K562 (cell line): ENCODE measurements around the gene IQSEC3. TPM values are rescaled to one million over a fixed set of nuclear protein-coding genes. Genes with fewer than 3 reads are reported as not detected.
A peak's percentile ranks its signal among the peaks of the same experiment; 100 is the strongest.

ENCODE experiments used
- ATAC-seq: fragments of 200-7000 bp; cut with Tn5 transposase; 3 replicates; pipeline ENCODE4 v1.9.1; 2020; ENCODE audit warnings: moderate library complexity
- BruUV-seq: library from RNA; stranded (reverse); fragments of 400-500 nt; replicated peaks from 2 replicates; lab custom pipeline; 2021; lab: Mats Ljungman, UMichigan
- CTCF ChIA-PET: fragments of 300-600 bp; formaldehyde crosslinking; extraction: SDS; loops from one replicate; lab custom pipeline; 2021; ENCODE audit warnings: low intra/inter-chr PET ratio; lab: Yijun Ruan, JAX
- POLR2A ChIA-PET: fragments of 300-600, 350-650 bp; sonication (Branson Sonifier 250); formaldehyde crosslinking; extraction: SDS; loops from one replicate; lab custom pipeline; 2021; ENCODE audit warnings: antibody characterized with exemption, inconsistent platforms; lab: Yijun Ruan, JAX
- DNase-seq, 4 experiments: peaks; one replicate each; pipeline versions ENCODE4 v3.0.0 to v3.0.0-alpha.2; 2011 to 2018; ENCODE audit warnings: low spot score in 3 of 4, mixed read lengths in 3 of 4; ENCODE audit errors: extremely low read depth in 1 of 4
- FAIRE-seq: peaks from 2 replicates; lab custom pipeline; 2011; peaks lifted over from hg19 to GRCh38; lab: Jason Lieb, UNC
- H2AFZ ChIP-seq: 2 replicates; pipeline ENCODE4 v1.6.0; 2011; ENCODE audit warnings: low read depth, low read length, control low read depth, inconsistent platforms
- H3K27ac ChIP-seq: fragments of 200-600 bp; 3 replicates; pipeline ENCODE4 v1.8.0; 2011; ENCODE audit warnings: low read depth, mild to moderate bottlenecking, control low read depth, inconsistent platforms, low read length, moderate library complexity, mixed read lengths; ENCODE audit errors: extremely low read depth
- H3K27me3 ChIP-seq, 2 experiments: fragments of 300-600 bp in 1 of 2; 2 replicates in 1 of 2; 3 replicates in 1 of 2; pipeline versions ENCODE4 v1.6.0 to v1.8.0; 2011; ENCODE audit warnings: inconsistent platforms in 2 of 2, low read length in 2 of 2, mild to moderate bottlenecking in 1 of 2, mixed read lengths in 1 of 2, moderate library complexity in 1 of 2; ENCODE audit not compliant: control insufficient read depth in 2 of 2, insufficient read depth in 2 of 2
- H3K36me3 ChIP-seq: fragments of 300-600 bp; 3 replicates; pipeline ENCODE4 v1.8.0; 2011; ENCODE audit warnings: mild to moderate bottlenecking, low read length, inconsistent platforms; ENCODE audit not compliant: control insufficient read depth, insufficient read depth
- H3K4me1 ChIP-seq, 2 experiments: fragments of 200-600 bp in 1 of 2; replicated peaks in 1 of 2; 2 replicates in 1 of 2; 3 replicates in 1 of 2; pipeline versions ENCODE4 v1.5.1 to v1.8.0; 2011; ENCODE audit warnings: inconsistent platforms in 2 of 2, low read length in 2 of 2, mild to moderate bottlenecking in 1 of 2, mixed read lengths in 1 of 2, moderate library complexity in 1 of 2; ENCODE audit not compliant: control insufficient read depth in 2 of 2, insufficient read depth in 2 of 2
- H3K4me2 ChIP-seq: 2 replicates; pipeline ENCODE4 v1.6.1; 2011; ENCODE audit warnings: low read length, control low read depth, inconsistent platforms, mixed read lengths; ENCODE audit not compliant: insufficient read depth
- H3K4me3 ChIP-seq: fragments of 200-600 bp; sonication (generic), shearing (Covaris generic); 2 replicates; pipeline ENCODE4 v1.5.1; 2016; ENCODE audit warnings: control low read depth, inconsistent platforms
- H3K79me2 ChIP-seq: fragments of 200-600 bp; 3 replicates; pipeline ENCODE4 v1.8.0; 2011; ENCODE audit warnings: low read length, inconsistent platforms; ENCODE audit not compliant: control insufficient read depth, insufficient read depth
- H3K9ac ChIP-seq, 2 experiments: 2 replicates each; pipeline versions ENCODE4 v1.6.0 to v1.6.1; 2011; ENCODE audit warnings: low read depth in 2 of 2, low read length in 2 of 2, control low read depth in 1 of 2, inconsistent platforms in 1 of 2, mild to moderate bottlenecking in 1 of 2, mixed read lengths in 1 of 2; ENCODE audit not compliant: insufficient read depth in 1 of 2
- H3K9me1 ChIP-seq: one replicate; pipeline ENCODE4 v1.6.0; 2011; ENCODE audit warnings: inconsistent platforms, mild to moderate bottlenecking, low read length, moderate library complexity; ENCODE audit not compliant: control insufficient read depth, insufficient read depth
- H3K9me3 ChIP-seq: replicated peaks from 2 replicates; pipeline ENCODE4 v1.5.1; 2011; ENCODE audit warnings: low read depth, low read length, inconsistent platforms; ENCODE audit not compliant: control insufficient read depth, insufficient read depth
- H4K20me1 ChIP-seq: replicated peaks from 2 replicates; pipeline ENCODE4 v1.6.1; 2011; ENCODE audit warnings: low read length, inconsistent platforms, mixed read lengths; ENCODE audit not compliant: control insufficient read depth, insufficient read depth
- ATF2 ChIP-seq: sonication (generic); formaldehyde crosslinking; IDR thresholded peaks from 2 replicates; pipeline ENCODE4 v1.8.1; 2022; ENCODE audit warnings: missing genetic modification reagents
- EP300 ChIP-seq: IDR thresholded peaks from 2 replicates; pipeline ENCODE4 v1.6.1; 2012; ENCODE audit warnings: low read length, improper control_type of control experiment
- FOXJ2 ChIP-seq: fragments of 200-800 bp; sonication (Bioruptor generic); IDR thresholded peaks from 2 replicates; pipeline ENCODE4 v1.6.1; 2016; ENCODE audit warnings: missing genetic modification characterization, missing compliant biosample characterization
- IFI16 ChIP-seq: fragments of 250-450 bp; sonication (Bioruptor Pico); IDR thresholded peaks from 2 replicates; pipeline ENCODE4 v2.1.2; 2022; ENCODE audit warnings: mild to moderate bottlenecking, inconsistent platforms
- JUN ChIP-seq, 2 experiments: sonication (generic) in 1 of 2; formaldehyde crosslinking in 1 of 2; IDR thresholded peaks; 2 replicates each; pipeline versions ENCODE4 v1.6.1 to v1.8.0; 2012 to 2022; ENCODE audit warnings: borderline replicate concordance in 2 of 2, mild to moderate bottlenecking in 2 of 2, improper control_type of control experiment in 1 of 2, low read depth in 1 of 2, low read length in 1 of 2, missing genetic modification reagents in 1 of 2
- MTF1 ChIP-seq: fragments of 250-450 bp; sonication (Bioruptor Pico); IDR thresholded peaks from 2 replicates; pipeline ENCODE4 v1.9.0; 2021; ENCODE audit warnings: moderate library complexity, mild to moderate bottlenecking, inconsistent platforms, borderline replicate concordance
- NFIC ChIP-seq: fragments of 450-650 bp; IDR thresholded peaks from 2 replicates; pipeline ENCODE4 v1.6.1; 2017; ENCODE audit warnings: mild to moderate bottlenecking, inconsistent platforms
- NR3C1 ChIP-seq: sonication (generic); formaldehyde crosslinking; IDR thresholded peaks from 2 replicates; pipeline ENCODE4 v1.8.1; 2022; ENCODE audit warnings: missing genetic modification reagents
- ZBTB33 ChIP-seq: sonication (generic); formaldehyde crosslinking; IDR thresholded peaks from 2 replicates; pipeline ENCODE4 v1.8.1; 2023; ENCODE audit warnings: mild to moderate bottlenecking, missing genetic modification reagents
- ZC3H4 ChIP-seq: sonication (generic); formaldehyde crosslinking; IDR thresholded peaks from 2 replicates; pipeline ENCODE4 v1.9.0; 2021; ENCODE audit warnings: missing genetic modification reagents, borderline replicate concordance
- WGBS: fragments of 100-300 bp; shearing (Covaris generic); methylation state at CpG from one replicate; pipeline ENCODE4 v1.1.6; 2016; ENCODE audit warnings: low coverage, mixed read lengths; ENCODE audit not compliant: insufficient coverage; ENCODE audit errors: missing lambda C conversion rate; 5-methylcytosine and 5-hydroxymethylcytosine counted together
- in situ Hi-C: fragments of 300-500 bp; cut with MboI; formaldehyde crosslinking; loops from 4 replicates; pipeline ENCODE4 v1.15.0; 2018; ENCODE audit warnings: inconsistent platforms, mixed read lengths
- intact Hi-C: fragments of 100-400 bp; cut with micrococcal nuclease; formaldehyde crosslinking; loops from 2 replicates; pipeline ENCODE4 v1.14.2; 2022
- polyA plus RNA-seq, 8 experiments: library from polyadenylated mRNA; depleted of rRNA in 4 of 8; stranded (reverse) in 5 of 8; unstranded in 3 of 8; fragments of >200 nt; fragmentation: Nextera tagmentation in 2 of 8; fragmentation: Illumina TruSeq in 1 of 8; extraction: Ambion mirVana in 2 of 8; extraction: Trizol in 1 of 8; gene quantifications; 2 replicates each; pipeline versions ENCODE4 v1.2.1 to v1.2.3, GENCODE V29; 2011 to 2014; ENCODE audit warnings: inconsistent platforms in 1 of 8, missing spikeins in 1 of 8
- total RNA-seq, 7 experiments: library from RNA; depleted of rRNA in 6 of 7; stranded (reverse); fragments of >200 nt in 6 of 7; fragmentation: Illumina TruSeq in 2 of 7; extraction: Trizol in 2 of 7; gene quantifications; 2 replicates each; pipeline versions ENCODE4 v1.2.1 to v1.2.3, GENCODE V29; 2011 to 2021; ENCODE audit warnings: low replicate concordance in 1 of 7
- TF ChIP-seq, protein P1 (sequence below): fragments of 250-450 bp; sonication (Bioruptor Pico); IDR thresholded peaks from 2 replicates; pipeline ENCODE4 v1.8.0; 2021; ENCODE audit warnings: moderate library complexity, mild to moderate bottlenecking, inconsistent platforms
- TF ChIP-seq, protein P2 (sequence below): sonication (generic); formaldehyde crosslinking; IDR thresholded peaks from 2 replicates; pipeline ENCODE4 v1.8.0; 2022; ENCODE audit warnings: missing genetic modification reagents, mild to moderate bottlenecking, moderate library complexity, borderline replicate concordance

Gene IQSEC3
- total and polyA plus RNA-seq, 9 of the 15 experiments (the other 6 are each of a cell fraction or from before 2014, with no cell fraction given): under 0.01 to 0.25 (median 0.08) TPM; not detected in 3

GRCh38 chr12:85191-85666 lies 18.7 kb downstream of the IQSEC3 start (continued):
- TF ChIP-seq, protein P1, sequence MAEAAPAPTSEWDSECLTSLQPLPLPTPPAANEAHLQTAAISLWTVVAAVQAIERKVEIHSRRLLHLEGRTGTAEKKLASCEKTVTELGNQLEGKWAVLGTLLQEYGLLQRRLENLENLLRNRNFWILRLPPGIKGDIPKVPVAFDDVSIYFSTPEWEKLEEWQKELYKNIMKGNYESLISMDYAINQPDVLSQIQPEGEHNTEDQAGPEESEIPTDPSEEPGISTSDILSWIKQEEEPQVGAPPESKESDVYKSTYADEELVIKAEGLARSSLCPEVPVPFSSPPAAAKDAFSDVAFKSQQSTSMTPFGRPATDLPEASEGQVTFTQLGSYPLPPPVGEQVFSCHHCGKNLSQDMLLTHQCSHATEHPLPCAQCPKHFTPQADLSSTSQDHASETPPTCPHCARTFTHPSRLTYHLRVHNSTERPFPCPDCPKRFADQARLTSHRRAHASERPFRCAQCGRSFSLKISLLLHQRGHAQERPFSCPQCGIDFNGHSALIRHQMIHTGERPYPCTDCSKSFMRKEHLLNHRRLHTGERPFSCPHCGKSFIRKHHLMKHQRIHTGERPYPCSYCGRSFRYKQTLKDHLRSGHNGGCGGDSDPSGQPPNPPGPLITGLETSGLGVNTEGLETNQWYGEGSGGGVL (CRISPR knock-in tag): no peak
- no peak for TF ChIP-seq ATF2 (CRISPR knock-in tag)
- TF ChIP-seq MTF1 (CRISPR knock-in tag): no peak
- TF ChIP-seq, all 486 proteins: peak for 0

DNA sequence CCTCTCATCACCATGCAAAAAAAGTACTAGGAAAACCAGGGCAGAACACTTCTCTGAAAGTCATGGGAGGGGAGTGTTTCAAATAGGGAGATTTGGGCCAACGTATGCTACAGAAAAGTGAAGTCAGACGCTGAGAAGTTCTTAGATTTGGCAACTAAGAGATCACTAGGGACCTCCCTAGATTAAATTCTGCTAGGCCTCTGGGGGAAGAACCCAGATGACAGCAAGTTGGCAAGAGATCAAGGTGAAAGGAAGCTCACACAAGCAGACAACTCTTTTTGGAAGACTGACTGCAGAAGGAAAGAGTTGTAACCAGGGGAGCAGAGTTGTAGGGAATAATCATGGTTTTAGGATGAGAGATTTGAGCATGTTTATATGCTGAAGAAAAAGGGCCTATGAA lies 20.7 kb downstream of the IQSEC3 start:
- Histone ChIP-seq H3K9ac (no peak overlapping the region), H3K79me2 (no peaks in the 10 kb centered on the region), H4K20me1 (no peaks in the 10 kb centered on the region), H3K4me2 (no peak overlapping the region), H3K9me1 (no peaks in the 10 kb centered on the region), H3K27ac (no peak overlapping the region), H2AFZ (peak overlapping the region; percentile 82), H3K9me3 (peaks cover 2% of the 10 kb centered on the region; the same call in 1 of the 2 replicates), H3K4me3 (no peak overlapping the region), H3K4me1 (peaks cover 3 to 14% of the 10 kb centered on the region in 2 experiments; a peak in 2 of 5 replicates), H3K27me3 (no peaks in the 10 kb centered on the region), H3K36me3 (no peaks in the 10 kb centered on the region)
- DNase-seq (no peak), ATAC-seq (no peak), FAIRE-seq (peak; percentile 19)
- CTCF ChIA-PET: no interaction called here
- intact Hi-C loops: no loop called here
- 0% methylated on average over 2 of the region's 2 CpGs for WGBS
- TF ChIP-seq FOXJ2 (tag): no peak
- TF ChIP-seq ZBTB33: no peak
- TF ChIP-seq NFIC: peak; percentile 39; the same call in 1 of the 2 replicates
- no peak for TF ChIP-seq IFI16 (CRISPR knock-in tag)
- TF ChIP-seq EP300: no peak
- no peak for TF ChIP-seq ZC3H4 (CRISPR knock-in tag)
- TF ChIP-seq JUN (IDR thresholded peaks at IDR 0.05; ENCODE audit: borderline replicate concordance, low read depth, low read length): no peak
- TF ChIP-seq JUN (CRISPR knock-in tag; IDR thresholded peaks at IDR 0.05; ENCODE audit: borderline replicate concordance): no peak
- TF ChIP-seq NR3C1 (CRISPR knock-in tag): no peak
- TF ChIP-seq, protein P2, sequence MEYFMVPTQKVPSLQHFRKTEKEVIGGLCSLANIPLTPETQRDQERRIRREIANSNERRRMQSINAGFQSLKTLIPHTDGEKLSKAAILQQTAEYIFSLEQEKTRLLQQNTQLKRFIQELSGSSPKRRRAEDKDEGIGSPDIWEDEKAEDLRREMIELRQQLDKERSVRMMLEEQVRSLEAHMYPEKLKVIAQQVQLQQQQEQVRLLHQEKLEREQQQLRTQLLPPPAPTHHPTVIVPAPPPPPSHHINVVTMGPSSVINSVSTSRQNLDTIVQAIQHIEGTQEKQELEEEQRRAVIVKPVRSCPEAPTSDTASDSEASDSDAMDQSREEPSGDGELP (CRISPR knock-in tag): no peak
- no TSS peak for BruUV-seq
- in situ Hi-C loops: no loop called here
- POLR2A ChIA-PET: no interaction called here
